Fibroblast of lung (primary cell): Measurements from ENCODE around the gene CPNE4. TPM values are rescaled to one million over a fixed set of nuclear protein-coding genes. Genes with fewer than 3 reads are reported as not detected.
A peak's percentile ranks its signal among the peaks of the same experiment; 100 is the strongest.
"Not testable (repeated sequence)": the region's sequence is repeated elsewhere in the genome, so short reads cannot be mapped to it uniquely, and the experiment has no call there.

Experiments used
- DNase-seq, 2 donors: peaks; one replicate each; pipeline versions ENCODE4 v3.0.0 to v3.0.0-alpha.2; 2010; ENCODE audit warnings: low read depth in 2 of 2
- H2AFZ ChIP-seq: 2 replicates; pipeline ENCODE4 v1.5.1; 2012; ENCODE audit warnings: low read length, control low read depth, inconsistent platforms
- H3K27ac ChIP-seq: 2 replicates; pipeline ENCODE4 v1.5.1; 2011; ENCODE audit warnings: low read length, control low read depth; ENCODE audit not compliant: insufficient read depth
- H3K27me3 ChIP-seq: 2 replicates; pipeline ENCODE4 v1.5.1; 2011; ENCODE audit warnings: mild to moderate bottlenecking, low read length; ENCODE audit not compliant: control insufficient read depth, insufficient read depth
- H3K36me3 ChIP-seq: 2 replicates; pipeline ENCODE4 v1.5.1; 2011; ENCODE audit warnings: low read length; ENCODE audit not compliant: control insufficient read depth, insufficient read depth
- H3K4me1 ChIP-seq: 2 replicates; pipeline ENCODE4 v1.5.1; 2011; ENCODE audit warnings: low read length; ENCODE audit not compliant: control insufficient read depth, insufficient read depth; ENCODE audit errors: extremely low read depth
- H3K4me2 ChIP-seq: 2 replicates; pipeline ENCODE4 v1.5.1; 2011; ENCODE audit warnings: low read length, control low read depth; ENCODE audit not compliant: insufficient read depth; ENCODE audit errors: extremely low read depth
- H3K4me3 ChIP-seq, 4 experiments: fragments of 200-600 bp in 1 of 4; sonication (generic) in 1 of 4; replicated peaks in 1 of 4; 2 replicates each; pipeline ENCODE4 v1.5.1; 2011 to 2016; ENCODE audit warnings: low read length in 4 of 4, low read depth in 3 of 4, mild to moderate bottlenecking in 3 of 4, control low read depth in 2 of 4, inconsistent platforms in 1 of 4, mixed read lengths in 1 of 4; ENCODE audit not compliant: insufficient read depth in 1 of 4; ENCODE audit errors: control extremely low read depth in 1 of 4
- H3K79me2 ChIP-seq: 2 replicates; pipeline ENCODE4 v1.5.1; 2012; ENCODE audit warnings: mild to moderate bottlenecking, low read length, inconsistent platforms; ENCODE audit not compliant: control insufficient read depth, insufficient read depth
- H3K9ac ChIP-seq: 2 replicates; pipeline ENCODE4 v1.5.1; 2011; ENCODE audit warnings: mild to moderate bottlenecking, low read length, control low read depth; ENCODE audit not compliant: insufficient read depth
- H3K9me3 ChIP-seq: 2 replicates; pipeline ENCODE4 v1.5.1; 2012; ENCODE audit warnings: low read depth, low read length; ENCODE audit not compliant: control insufficient read depth, insufficient read depth
- H4K20me1 ChIP-seq: 2 replicates; pipeline ENCODE4 v1.5.1; 2011; ENCODE audit warnings: low read length; ENCODE audit not compliant: control insufficient read depth, insufficient read depth; ENCODE audit errors: extremely low read depth
- CTCF ChIP-seq, 2 donors: IDR thresholded peaks in 1 of 2; conservative IDR thresholded peaks in 1 of 2; 1 replicate in 1 of 2; 2 replicates in 1 of 2; pipeline ENCODE4 v1.5.1; 2011 to 2012; ENCODE audit warnings: low read length in 2 of 2, control low read depth in 1 of 2, inconsistent platforms in 1 of 2, low read depth in 1 of 2, mild to moderate bottlenecking in 1 of 2
- EZH2 ChIP-seq: IDR thresholded peaks from 2 replicates; pipeline ENCODE4 v1.5.1; 2012; ENCODE audit warnings: low read length, control low read depth, mild to moderate bottlenecking; ENCODE audit errors: missing control alignments
- polyA plus RNA-seq, 2 donors: library from polyadenylated mRNA; depleted of rRNA in 1 of 2; stranded (reverse) in 1 of 2; unstranded in 1 of 2; fragments of >200 nt; gene quantifications; 2 replicates each; pipeline ENCODE4 v1.2.1, GENCODE V29; 2011 to 2012; ENCODE audit warnings: missing spikeins in 1 of 2
- total RNA-seq: library from RNA; depleted of rRNA; stranded (reverse); fragments of >200 nt; gene quantifications from 2 replicates; pipeline ENCODE4 v1.2.1, GENCODE V29; 2014

The CPNE4 gene
- total and polyA plus RNA-seq, 2 donors (not counting 1 experiment from before 2014, with no cell fraction given), result 0.17 TPM; not detected in 1

GRCh38 chr3:131896285-131896684, 138.5 kb downstream of the CPNE4 start:
- H3K4me1 ChIP-seq, result no peaks in the 10 kb centered on the region
- no peak overlapping the region for H3K27ac ChIP-seq
- DNase-seq, result no peak
- no peak overlapping the region for H3K4me3 ChIP-seq
- H4K20me1 ChIP-seq, result no peaks in the 10 kb centered on the region
- H3K4me2 ChIP-seq, result no peak overlapping the region
- H2AFZ ChIP-seq, result no peak overlapping the region
- H3K36me3 ChIP-seq, result no peaks in the 10 kb centered on the region
- no peaks in the 10 kb centered on the region for H3K27me3 ChIP-seq
- no peaks in the 10 kb centered on the region for H3K9me3 ChIP-seq
- H3K79me2 ChIP-seq, result no peaks in the 10 kb centered on the region
- TF ChIP-seq CTCF (conservative IDR thresholded peaks at IDR 0.05 in 1 of 2, IDR thresholded peaks at IDR 0.05 in 1 of 2; ENCODE audit: low read depth in 1 of 2, low read length in 2 of 2) (no peak), EZH2 (no peak)
- no peak overlapping the region for H3K9ac ChIP-seq

GRCh38 chr3:131895766-131896165, 139.0 kb downstream of the CPNE4 start:
- Histone ChIP-seq H3K4me3 (no peak overlapping the region), H2AFZ (no peak overlapping the region)

GRCh38 chr3:131892331-131892730, 142.5 kb downstream of the CPNE4 start:
- H3K9ac ChIP-seq, result no peak overlapping the region
- H3K9me3 ChIP-seq, result no peaks in the 10 kb centered on the region
- H3K4me1 ChIP-seq, result no peaks in the 10 kb centered on the region
- no peak overlapping the region for H3K27ac ChIP-seq
- no peak overlapping the region for H3K4me3 ChIP-seq
- H2AFZ ChIP-seq, result no peak overlapping the region
- TF ChIP-seq EZH2 (no peak), CTCF (conservative IDR thresholded peaks at IDR 0.05 in 1 of 2, IDR thresholded peaks at IDR 0.05 in 1 of 2; ENCODE audit: low read depth in 1 of 2, low read length in 2 of 2) (no peak)
- no peaks in the 10 kb centered on the region for H3K79me2 ChIP-seq
- H3K4me2 ChIP-seq, result no peak overlapping the region
- H3K27me3 ChIP-seq, result no peaks in the 10 kb centered on the region
- peak in 1 of 2 donors; percentile 9 for DNase-seq
- no peaks in the 10 kb centered on the region for H4K20me1 ChIP-seq
- no peaks in the 10 kb centered on the region for H3K36me3 ChIP-seq

More at GRCh38 chr3:131895766-131896165, 139.0 kb downstream of the CPNE4 start:
- Histone ChIP-seq H3K4me1 (no peaks in the 10 kb centered on the region), H3K36me3 (no peaks in the 10 kb centered on the region), H4K20me1 (no peaks in the 10 kb centered on the region), H3K9ac (no peak overlapping the region), H3K4me2 (no peak overlapping the region), H3K9me3 (no peaks in the 10 kb centered on the region), H3K79me2 (no peaks in the 10 kb centered on the region), H3K27ac (no peak overlapping the region), H3K27me3 (no peaks in the 10 kb centered on the region)
- DNase-seq, result no peak
- no peak for TF ChIP-seq CTCF (conservative IDR thresholded peaks at IDR 0.05 in 1 of 2, IDR thresholded peaks at IDR 0.05 in 1 of 2; ENCODE audit: low read depth in 1 of 2, low read length in 2 of 2)
- no peak for TF ChIP-seq EZH2

- not testable (repeated sequence) for H3K79me2 ChIP-seq, H3K4me2 ChIP-seq, H3K4me1 ChIP-seq, H3K9me3 ChIP-seq, H3K36me3 ChIP-seq, DNase-seq, H3K27ac ChIP-seq, H4K20me1 ChIP-seq, H3K9ac ChIP-seq, H3K27me3 ChIP-seq, H3K4me3 ChIP-seq, H2AFZ ChIP-seq
Measured at GRCh38 chr3:131885871-131886270, 148.9 kb downstream of the CPNE4 start.
